HG02973 (cell line): ENCODE results near the gene CUTC.

Source experiments
- ATAC-seq: cut with Tn5 transposase; IDR thresholded peaks from one replicate; pipeline ENCODE4 v1.9.1; 2021; ENCODE audit warnings: moderate library complexity; ENCODE audit not compliant: unreplicated experiment

The CUTC gene

DNA sequence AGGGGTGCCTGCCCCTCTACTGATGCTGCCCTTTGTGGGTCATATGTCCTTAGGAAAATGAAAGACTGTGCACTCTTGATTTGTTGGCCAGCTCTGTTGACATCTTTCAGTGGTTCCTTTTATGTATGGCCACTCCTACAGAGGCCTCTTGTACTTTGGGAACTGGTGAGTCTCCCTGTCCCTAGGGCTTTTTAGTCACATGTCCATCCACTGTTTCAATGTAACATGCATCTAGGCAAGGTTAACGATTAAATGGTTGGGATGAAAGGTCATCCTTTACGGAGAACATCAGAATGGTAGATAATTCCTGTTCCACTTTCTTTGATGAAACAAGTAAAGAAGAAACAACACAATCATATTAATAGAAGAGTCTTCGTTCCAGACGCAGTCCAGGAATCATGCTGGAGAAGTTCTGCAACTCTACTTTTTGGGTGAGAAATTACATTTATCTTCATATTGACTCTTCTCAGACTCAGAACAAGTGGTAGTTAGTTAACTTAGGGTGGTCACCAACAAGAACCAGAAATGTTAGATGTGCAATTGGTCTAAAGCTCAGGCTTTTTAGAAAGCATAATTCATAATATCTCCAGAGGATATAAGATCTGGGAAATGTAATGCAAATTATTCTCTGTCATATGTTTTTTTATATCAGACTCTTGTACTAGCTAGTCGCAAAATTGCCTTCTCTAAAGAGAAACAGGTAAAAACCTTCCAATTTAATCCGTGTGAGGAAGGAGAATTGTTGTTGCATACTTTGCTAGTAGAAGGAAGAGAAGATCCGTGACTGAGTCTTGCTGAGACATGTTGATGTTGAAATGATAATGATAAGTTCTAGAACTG, 50.6 kb downstream of the CUTC start, which contains the start of gene ABCC2:
Gene ABCC2, plus strand, starts transcription at position 194 of the 840 bp plus-strand sequence. Its CDS starts 205 bp downstream, at position 399.
- no peak for ATAC-seq

DNA sequence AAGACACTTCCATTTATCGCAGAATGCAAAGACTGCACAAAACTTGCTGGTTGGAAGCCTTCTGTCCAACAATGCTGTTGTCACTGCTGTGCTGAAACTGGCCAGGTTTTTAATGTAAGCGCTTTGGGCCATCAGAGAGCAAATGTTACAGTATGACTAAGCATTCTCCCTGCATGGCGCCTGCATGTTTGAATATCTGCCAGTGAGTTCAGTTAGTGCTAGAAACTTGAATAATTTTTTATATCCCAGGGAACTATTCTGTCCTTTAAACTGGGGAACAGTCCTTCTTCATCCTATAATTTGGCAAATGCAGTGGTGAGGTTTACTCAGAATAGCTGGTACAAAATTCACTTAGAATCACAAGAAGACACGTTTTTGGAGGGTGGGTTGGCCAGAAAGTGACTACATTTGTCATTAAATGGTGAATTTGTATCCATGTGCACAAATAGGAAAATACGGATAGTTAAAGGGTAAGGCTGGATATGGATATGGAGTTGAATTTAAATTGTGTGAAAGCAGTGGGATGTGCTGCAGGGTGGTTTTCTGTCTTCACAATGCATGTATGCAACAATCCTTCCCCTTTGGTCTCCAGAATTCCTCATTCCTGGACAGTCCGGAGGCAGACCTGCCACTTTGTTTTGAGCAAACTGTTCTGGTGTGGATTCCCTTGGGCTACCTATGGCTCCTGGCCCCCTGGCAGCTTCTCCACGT, 52.1 kb downstream of the CUTC start:
- no peak for ATAC-seq

DNA sequence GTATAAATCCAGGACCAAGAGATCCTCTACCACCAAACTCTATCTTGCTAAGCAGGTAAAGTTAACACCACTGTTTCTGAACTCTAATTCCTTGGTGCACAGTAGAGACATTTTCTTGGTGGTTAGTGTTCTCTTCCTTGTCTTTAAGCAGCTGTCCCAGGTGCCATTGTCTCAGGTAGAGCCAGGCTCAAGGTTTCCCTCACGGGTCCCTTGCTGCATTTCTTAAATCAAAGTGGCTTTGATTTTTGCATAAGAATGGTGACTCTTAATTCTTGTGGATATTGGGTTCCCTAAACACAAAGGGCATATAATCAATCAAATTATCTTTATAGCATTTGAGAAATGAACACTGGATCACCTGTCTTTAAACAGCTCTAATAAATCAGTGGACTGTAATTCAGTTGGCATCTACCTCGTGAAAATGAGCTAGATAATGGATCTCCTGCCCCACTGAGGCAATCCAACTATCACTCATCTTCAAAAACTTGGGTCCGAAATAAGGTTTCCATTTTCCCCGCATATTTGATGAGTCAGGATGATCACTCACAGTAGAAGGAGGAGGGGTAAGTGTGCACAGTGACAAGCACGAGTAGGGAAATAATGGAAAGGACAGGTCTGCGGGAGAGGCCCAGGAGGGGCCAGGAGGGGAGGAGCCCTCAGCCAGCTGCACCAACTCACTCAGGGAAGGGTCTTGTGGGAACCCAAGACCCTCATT, 52.9 kb downstream of the CUTC start:
- no peak for ATAC-seq

DNA sequence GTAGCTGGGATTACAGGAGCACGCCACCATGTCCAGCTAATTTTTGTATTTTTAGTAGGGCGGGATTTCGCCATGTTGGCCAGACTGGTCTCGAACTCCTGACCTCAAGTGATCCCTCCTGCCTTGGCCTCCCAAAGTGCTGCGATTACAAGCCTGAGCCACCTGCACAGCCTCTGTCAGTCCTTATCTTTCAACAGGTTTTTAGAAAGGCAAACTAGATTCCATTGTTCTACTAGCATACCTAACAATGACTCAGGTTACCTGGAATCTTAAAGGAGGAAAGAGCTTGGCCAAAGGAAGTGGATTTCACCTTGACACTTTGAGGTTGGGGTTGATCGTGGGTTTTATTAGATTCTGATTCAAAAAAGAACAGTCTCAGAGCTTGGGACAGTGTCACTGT, 53.6 kb downstream of the CUTC start:
- ATAC-seq = no peak

DNA sequence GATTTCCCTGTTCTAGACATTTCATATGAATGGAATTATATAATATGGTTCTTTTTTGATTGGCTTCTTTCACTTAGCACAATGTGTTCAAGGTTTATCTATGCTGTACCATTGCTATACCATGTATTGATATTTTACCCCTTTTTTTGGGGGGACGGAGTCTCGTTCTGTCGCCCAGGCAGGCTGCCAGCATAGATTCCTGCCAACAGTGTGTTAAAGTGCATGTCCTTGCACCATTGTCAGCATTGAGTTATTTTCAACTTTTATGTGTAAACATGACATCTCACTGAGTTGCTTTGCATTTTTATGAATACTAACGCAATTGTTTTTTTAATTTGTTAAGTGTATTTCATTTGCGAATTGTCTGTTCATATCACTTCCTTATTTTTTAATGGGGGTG, 55.3 kb downstream of the CUTC start:
- no peak for ATAC-seq

DNA sequence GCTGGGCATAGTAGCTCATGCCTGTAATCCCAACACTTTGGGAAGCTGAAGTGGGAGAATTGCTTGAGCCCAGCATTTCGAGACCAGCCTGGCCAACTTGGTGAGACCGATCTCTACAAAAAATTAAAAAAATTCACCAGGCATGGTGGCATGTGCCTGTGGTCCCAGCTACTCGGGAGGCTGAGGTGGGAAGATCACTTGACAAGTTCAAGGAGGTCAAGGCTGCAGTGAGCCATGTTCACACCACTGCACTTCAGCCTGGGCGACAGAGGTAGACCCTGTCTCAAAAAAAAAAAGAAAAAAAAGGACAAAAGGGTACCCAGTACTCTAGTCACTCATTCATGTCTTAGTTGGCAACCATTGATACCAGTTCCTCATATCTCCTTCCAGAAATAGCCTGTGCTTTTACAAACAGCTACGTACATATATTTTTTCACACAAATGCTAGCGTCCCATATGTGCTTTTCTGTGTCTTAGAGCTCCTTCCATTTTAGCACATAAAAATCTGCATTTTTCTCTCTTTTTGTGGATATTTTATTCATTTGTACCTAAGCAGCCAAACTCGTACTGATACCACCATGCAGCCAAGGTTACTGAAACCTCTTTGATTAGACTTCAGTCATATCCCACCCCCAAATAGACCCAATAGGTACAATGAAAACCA, 55.9 kb downstream of the CUTC start:
- no peak for ATAC-seq

DNA sequence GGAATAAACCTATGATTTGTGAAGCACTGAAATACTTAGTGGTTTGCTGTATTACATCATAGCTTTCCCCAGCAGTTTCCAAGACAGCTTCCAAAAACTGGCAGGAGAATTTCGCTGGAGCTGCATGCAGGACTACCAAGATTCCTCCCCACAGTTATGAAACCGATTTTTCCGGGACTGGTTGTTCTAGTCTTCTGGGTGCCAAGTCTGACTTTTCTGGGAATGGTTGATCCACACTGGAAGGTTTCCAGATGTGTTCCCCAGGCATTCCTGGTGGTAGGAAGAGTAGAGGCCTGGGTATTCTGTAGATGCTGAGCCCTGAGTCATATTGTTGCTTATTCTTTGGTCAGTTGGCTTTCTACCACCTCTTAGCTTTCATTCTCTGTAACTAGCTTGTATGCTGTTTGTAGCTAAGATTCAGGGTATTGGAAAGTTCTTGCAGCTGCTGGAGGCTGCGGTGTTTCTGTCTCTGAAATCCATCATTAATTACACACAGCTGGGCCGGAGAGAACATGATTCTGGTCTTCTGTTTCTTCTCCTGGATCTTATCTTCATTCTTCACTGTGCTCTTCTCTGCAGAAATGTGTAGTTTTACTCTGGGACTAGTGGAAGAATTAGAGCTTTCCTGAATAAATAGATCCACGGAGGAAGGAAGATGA, 56.7 kb downstream of the CUTC start:
- no peak for ATAC-seq

DNA sequence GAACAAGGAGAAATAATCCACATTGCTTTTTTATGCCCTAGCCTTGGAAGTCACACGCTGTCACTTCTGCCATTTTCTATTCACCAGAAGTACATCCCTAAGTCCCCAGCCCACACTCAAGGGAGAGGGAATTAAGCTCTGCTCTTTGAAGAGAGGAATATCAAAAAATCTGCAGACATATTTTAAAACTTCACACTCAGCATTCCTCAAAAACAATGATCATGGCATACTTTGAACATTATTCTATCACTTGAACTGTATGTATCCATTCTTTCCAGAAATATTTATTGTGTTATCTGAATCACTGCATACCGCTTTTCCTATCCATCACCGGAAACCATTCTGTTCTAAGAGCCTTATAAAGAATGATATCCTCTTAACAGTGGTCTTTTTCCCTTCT, 59.8 kb downstream of the CUTC start:
- no peak for ATAC-seq

DNA sequence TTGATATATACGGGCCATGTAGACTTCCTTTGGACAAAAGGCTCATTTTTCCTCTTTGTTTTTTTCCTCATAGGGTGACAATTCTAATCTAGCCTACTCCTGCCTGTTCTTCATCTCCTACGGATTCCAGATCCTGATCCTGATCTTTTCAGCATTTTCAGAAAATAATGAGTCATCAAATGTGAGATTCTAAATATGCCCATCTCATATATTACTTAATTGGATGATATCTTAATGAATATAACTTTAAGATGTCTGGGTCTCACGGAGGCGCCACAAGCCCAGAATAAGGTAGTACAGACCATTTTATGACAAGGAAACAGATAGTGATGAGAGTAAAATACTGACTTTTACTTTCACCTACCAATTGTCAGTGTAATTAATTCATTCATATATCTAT, 61.8 kb downstream of the CUTC start:
- no peak for ATAC-seq

DNA sequence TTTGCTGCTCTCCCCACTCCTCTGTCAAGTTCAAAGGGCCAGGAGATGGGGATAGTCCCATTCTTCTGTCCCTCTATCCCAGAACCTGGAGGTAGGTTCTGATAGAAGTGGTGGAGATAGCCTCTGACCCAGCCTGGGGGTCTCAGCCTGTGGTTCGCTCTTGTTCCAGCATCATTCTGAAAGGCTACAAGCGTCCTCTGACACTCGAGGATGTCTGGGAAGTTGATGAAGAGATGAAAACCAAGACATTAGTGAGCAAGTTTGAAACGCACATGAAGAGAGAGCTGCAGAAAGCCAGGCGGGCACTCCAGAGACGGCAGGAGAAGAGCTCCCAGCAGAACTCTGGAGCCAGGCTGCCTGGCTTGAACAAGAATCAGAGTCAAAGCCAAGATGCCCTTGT, 64.9 kb downstream of the CUTC start:
- ATAC-seq = no peak

DNA sequence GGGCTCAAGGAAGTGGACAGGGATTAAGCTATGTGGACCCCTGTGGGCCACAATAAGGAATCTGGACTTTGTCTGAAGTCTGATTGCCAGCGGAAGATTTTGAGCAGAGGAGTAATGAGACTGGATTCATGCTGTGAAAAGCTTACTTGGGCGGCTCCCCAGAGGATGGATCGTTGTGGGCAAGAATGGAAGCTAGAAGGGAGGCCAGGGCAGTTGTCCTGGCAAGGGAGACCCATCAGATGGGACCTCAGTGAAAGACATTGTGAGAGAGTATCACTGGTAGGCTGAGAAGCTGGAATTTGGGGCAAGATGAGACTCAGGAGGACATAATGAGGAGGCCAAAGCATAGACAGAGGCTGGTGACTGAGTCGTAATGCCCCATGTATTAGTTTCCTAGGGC, 66.0 kb downstream of the CUTC start:
- ATAC-seq = no peak

DNA sequence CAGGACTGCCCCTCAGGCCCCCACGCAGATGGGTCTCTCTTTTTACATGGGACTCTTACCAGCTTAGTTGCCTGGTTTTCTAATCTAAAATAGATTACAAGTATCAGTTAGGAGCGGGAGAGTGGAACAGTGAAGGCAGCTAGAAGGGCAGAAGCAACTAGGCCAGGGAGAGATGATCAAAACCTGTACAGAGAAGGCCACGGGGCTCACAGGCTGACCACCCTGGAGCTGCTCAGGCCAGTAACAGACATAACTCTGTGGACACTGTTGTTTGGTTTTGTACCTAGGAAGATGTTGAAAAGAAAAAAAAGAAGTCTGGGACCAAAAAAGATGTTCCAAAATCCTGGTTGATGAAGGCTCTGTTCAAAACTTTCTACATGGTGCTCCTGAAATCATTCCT, 66.9 kb downstream of the CUTC start:
- no peak for ATAC-seq

DNA sequence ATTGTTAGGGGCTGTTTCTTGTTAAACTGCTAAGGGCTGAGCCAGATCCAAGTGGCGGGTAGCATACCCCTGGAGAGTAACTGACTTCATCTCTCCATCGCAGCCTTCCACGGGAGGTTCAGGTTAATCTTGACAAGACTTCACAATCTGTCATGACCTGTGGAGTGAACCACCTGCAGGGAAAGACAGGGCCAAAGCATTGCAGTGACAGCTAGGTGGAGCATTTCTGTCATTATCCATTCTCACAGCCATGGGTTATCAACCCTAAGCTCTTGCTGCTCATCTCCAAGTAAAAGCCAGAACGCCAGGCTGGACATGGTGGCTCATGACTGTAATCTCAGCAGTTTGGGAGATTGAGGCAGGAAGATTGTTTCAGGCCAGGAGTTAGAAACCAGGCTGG, 67.6 kb downstream of the CUTC start:
- no peak for ATAC-seq

DNA sequence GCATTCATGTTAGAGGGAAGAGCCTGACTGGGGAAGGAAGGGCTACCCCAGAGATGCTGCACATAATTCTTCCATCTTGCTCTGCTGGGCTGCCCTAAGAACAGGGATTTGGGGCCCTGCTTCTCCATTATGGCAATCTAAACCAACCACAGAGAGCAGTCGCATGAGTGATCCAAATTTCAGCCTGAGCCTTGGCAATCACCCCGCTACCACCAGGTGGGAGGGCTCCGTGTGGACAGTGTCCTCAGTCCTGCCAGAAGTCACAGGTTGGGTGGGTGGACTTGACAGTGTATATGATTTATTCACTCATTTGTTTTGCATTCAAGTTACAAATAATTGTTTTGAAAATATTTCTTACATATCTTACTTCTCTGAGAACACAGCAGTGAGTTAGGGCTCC, 72.4 kb downstream of the CUTC start:
- no peak for ATAC-seq

DNA sequence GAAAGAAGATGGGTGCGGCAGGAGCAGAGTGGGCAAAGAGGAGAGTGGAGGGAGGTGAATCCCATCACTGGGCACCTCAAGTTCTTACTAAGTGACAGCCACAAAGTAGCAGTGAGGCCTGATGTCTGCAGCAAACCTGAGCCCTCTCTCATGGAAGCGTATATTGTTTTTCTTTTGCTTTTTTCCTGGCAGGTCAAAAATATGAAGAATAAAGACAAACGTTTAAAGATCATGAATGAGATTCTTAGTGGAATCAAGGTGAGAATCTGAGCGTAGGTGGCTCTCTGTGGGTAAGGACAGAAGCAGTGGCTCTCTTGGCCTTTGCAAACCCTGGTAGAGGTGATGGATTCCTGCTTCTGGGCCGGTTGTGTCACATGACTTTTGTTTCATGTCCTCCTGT, 73.2 kb downstream of the CUTC start:
- ATAC-seq = no peak
